Body of pancreas (tissue), 4 donors: ENCODE measurements around the gene NR2F1-AS1. TPM values are rescaled to one million over a fixed set of nuclear protein-coding genes. Genes with fewer than 3 reads are reported as not detected.

ENCODE experiments used
- ATAC-seq: fragments of 150-250 bp; one replicate; pipeline ENCODE4 v1.9.1; 2016
- DNase-seq, 4 donors: peaks; one replicate each; pipeline ENCODE4 v3.0.0-alpha.2; 2019
- H3K27ac ChIP-seq, 4 donors: fragments of 200-600 bp; sonication (generic); 1 replicate in 3 of 4; 2 replicates in 1 of 4; pipeline versions ENCODE4 v1.5.1 to v1.6.1; 2016 to 2019; ENCODE audit warnings: mild to moderate bottlenecking in 1 of 4, mixed read lengths in 1 of 4, moderate library complexity in 1 of 4
- H3K27me3 ChIP-seq, 2 donors: fragments of 200-600 bp; sonication (generic); one replicate each; pipeline ENCODE4 v1.6.0; 2016; ENCODE audit warnings: mild to moderate bottlenecking in 1 of 2
- H3K36me3 ChIP-seq, 2 donors: fragments of 200-600 bp; sonication (generic); replicated peaks in 1 of 2; 2 replicates each; pipeline ENCODE4 v1.5.1; 2016; ENCODE audit warnings: low read depth in 2 of 2; ENCODE audit not compliant: insufficient read depth in 1 of 2
- H3K4me1 ChIP-seq: fragments of 200-600 bp; sonication (generic); one replicate; pipeline ENCODE4 v1.6.0; 2016
- H3K4me3 ChIP-seq, 2 donors: fragments of 200-600 bp; sonication (generic); 1 replicate in 1 of 2; 2 replicates in 1 of 2; pipeline ENCODE4 v1.5.1; 2016 to 2019
- H3K9me3 ChIP-seq, 3 donors: fragments of 200-600 bp; sonication (generic); 1 replicate in 2 of 3; 2 replicates in 1 of 3; pipeline ENCODE4 v1.5.1; 2016
- POLR2A ChIP-seq, 3 donors: fragments of 450-650 bp; IDR thresholded peaks; one replicate each; pipeline ENCODE4 v1.6.1; 2016; ENCODE audit warnings: antibody characterized with exemption in 3 of 3, mild to moderate bottlenecking in 2 of 3
- WGBS, 2 donors: methylation state at CpG; one replicate each; pipeline ENCODE4 v1.1.5; 2017; 5-methylcytosine and 5-hydroxymethylcytosine counted together
- intact Hi-C: fragments of 100-400 bp; cut with DNase I; formaldehyde crosslinking; loops from one replicate; pipeline ENCODE4 v1.15.1; 2023
- total RNA-seq, 2 donors: library from RNA; depleted of rRNA; stranded (reverse); fragments of >200 nt; gene quantifications; one replicate each; pipeline ENCODE4 v1.1.0, GENCODE V29; 2016
- TF ChIP-seq, protein P1 (sequence below), 7 experiments: fragments of 450-650 bp in 4 of 7; fragments of 200-600 bp in 3 of 7; sonication (generic) in 3 of 7; IDR thresholded peaks; one replicate each; pipeline ENCODE4 v1.5.1; 2016 to 2019; ENCODE audit warnings: antibody characterized with exemption in 7 of 7

The NR2F1-AS1 gene
- 1 to 10 TPM; 4.9 to 5.3 TPM for total RNA-seq

DNA sequence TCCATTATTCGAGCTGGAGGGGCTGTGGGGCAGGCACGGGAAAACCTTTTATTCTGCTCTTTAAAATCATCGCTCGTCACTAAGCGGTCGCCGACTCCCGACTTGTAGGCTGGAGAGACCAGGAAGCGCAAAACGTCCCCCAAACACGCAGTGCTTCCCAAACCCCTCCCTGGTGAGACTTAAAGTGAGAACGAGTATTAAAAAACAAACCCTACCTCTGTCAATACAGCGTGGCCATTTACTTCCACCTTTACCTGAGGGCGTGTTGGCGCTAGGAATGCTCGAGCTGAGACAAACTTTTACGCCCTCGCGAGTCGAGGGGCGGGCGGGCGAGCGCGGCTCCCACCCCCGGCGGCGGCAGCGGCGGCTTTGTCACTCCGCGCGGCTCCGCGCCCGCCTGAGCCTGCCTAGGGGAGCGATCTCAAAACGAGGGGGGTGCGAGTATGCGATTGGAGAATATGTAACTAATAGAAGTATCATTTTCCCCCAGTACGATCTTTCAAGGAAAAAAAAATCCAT is at the start of gene NR2F1-AS1:
TSS of gene NR2F1-AS1 (minus strand) at position 293 of the 519 bp plus-strand sequence.
- WGBS, 2 donors: 0 to 1% methylated on average over 35 to 41 of the region's 41 CpGs
- H3K4me3 ChIP-seq: peak within 1 kb of the TSS; percentile 50 to 59
- ATAC-seq (peak; percentile 7), DNase-seq (no peak)
- intact Hi-C loops: no loop called here
- H3K9me3 ChIP-seq: no peaks in the 10 kb centered on the region
- H3K4me1 ChIP-seq: peaks cover 45% of the 10 kb centered on the region
- peak within 1 kb of the TSS in 3 of 4 donors; percentile 48 to 60 (median 50) for H3K27ac ChIP-seq
- H3K27me3 ChIP-seq: peaks cover 0 to 10% of the 10 kb centered on the region in 2 donors
- H3K36me3 ChIP-seq: no peaks in the 10 kb centered on the region
- TF ChIP-seq, protein P1, sequence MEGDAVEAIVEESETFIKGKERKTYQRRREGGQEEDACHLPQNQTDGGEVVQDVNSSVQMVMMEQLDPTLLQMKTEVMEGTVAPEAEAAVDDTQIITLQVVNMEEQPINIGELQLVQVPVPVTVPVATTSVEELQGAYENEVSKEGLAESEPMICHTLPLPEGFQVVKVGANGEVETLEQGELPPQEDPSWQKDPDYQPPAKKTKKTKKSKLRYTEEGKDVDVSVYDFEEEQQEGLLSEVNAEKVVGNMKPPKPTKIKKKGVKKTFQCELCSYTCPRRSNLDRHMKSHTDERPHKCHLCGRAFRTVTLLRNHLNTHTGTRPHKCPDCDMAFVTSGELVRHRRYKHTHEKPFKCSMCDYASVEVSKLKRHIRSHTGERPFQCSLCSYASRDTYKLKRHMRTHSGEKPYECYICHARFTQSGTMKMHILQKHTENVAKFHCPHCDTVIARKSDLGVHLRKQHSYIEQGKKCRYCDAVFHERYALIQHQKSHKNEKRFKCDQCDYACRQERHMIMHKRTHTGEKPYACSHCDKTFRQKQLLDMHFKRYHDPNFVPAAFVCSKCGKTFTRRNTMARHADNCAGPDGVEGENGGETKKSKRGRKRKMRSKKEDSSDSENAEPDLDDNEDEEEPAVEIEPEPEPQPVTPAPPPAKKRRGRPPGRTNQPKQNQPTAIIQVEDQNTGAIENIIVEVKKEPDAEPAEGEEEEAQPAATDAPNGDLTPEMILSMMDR (IDR thresholded peaks at IDR 0.05): no peak
- TF ChIP-seq POLR2A (IDR thresholded peaks at IDR 0.05): peak in 1 of 3 donors; percentile 21

- H3K27ac ChIP-seq: no peak overlapping the region
- H3K36me3 ChIP-seq: no peaks in the 10 kb centered on the region
- ATAC-seq: no peak
- H3K27me3 ChIP-seq: no peaks in the 10 kb centered on the region
- TF ChIP-seq POLR2A (IDR thresholded peaks at IDR 0.05): no peak
- TF ChIP-seq, protein P1 (IDR thresholded peaks at IDR 0.05): no peak
- H3K9me3 ChIP-seq: no peaks in the 10 kb centered on the region
- no peak overlapping the region for H3K4me3 ChIP-seq
- intact Hi-C loops: no loop called here
- DNase-seq: no peak
- H3K4me1 ChIP-seq: no peaks in the 10 kb centered on the region
Observed at GRCh38 chr5:93626801-93627200, 45.8 kb upstream of the NR2F1-AS1 start.

DNA sequence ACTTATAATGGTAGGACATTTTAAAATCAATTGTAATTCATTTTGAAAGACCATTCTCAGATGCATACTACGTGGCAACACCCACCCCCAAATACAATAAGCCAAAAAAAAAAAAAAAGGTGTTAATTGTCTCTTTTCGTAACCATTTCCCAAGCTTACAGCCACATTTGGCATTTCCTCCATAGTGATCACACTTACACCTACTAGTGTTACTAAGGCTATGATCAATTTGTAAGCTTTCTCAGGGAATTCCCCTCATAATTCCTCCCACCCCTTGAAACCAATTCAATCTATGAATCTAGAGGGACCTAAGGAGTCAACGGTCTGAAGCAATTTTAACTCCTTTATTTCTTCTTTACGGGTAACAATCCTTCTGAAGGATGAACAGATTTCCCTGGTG is 42.1 kb upstream of the NR2F1-AS1 start:
- DNase-seq: no peak
- no peak overlapping the region for H3K27ac ChIP-seq
- H3K4me3 ChIP-seq: no peak overlapping the region
- no peaks in the 10 kb centered on the region for H3K36me3 ChIP-seq
- 71 to 73% methylated on average over 4 of the region's 4 CpGs for WGBS, 2 donors
- intact Hi-C loops: no loop called here
- ATAC-seq: no peak
- H3K4me1 ChIP-seq: peaks cover 5% of the 10 kb centered on the region
- no peak for TF ChIP-seq POLR2A (IDR thresholded peaks at IDR 0.05)
- TF ChIP-seq, protein P1 (IDR thresholded peaks at IDR 0.05): no peak
- H3K27me3 ChIP-seq: no peaks in the 10 kb centered on the region
- no peaks in the 10 kb centered on the region for H3K9me3 ChIP-seq

- no peaks in the 10 kb centered on the region for H3K9me3 ChIP-seq
- no peak overlapping the region for H3K27ac ChIP-seq
- intact Hi-C loops: no loop called here
- H3K4me1 ChIP-seq: peaks cover 5% of the 10 kb centered on the region
- 72 to 73% methylated on average over 4 of the region's 4 CpGs for WGBS, 2 donors
- ATAC-seq (peak; percentile 24), DNase-seq (peak in 1 of 4 donors; percentile 38)
- H3K36me3 ChIP-seq: no peaks in the 10 kb centered on the region
- no peaks in the 10 kb centered on the region for H3K27me3 ChIP-seq
- no peak overlapping the region for H3K4me3 ChIP-seq
- TF ChIP-seq, protein P1 (IDR thresholded peaks at IDR 0.05): no peak
- TF ChIP-seq POLR2A (IDR thresholded peaks at IDR 0.05): no peak
Observed at GRCh38 chr5:93622240-93622885, 41.3 kb upstream of the NR2F1-AS1 start.
